ENCODE data around the gene TAF4. TPM values are rescaled to one million over a fixed set of nuclear protein-coding genes. Genes with fewer than 3 reads are reported as not detected.

TAF4 gene
- total and polyA plus RNA-seq, 2 donors (not counting 3 experiments of a cell fraction or from before 2014, with no cell fraction given), result 6.1 to 19.5 TPM

GRCh38 chr20:61926253-61926613, 139.4 kb downstream of the TAF4 start:
- Histone ChIP-seq H3K27me3 (ENCODE audit: control insufficient read depth in 2 of 2, insufficient read depth in 2 of 2, low read length in 2 of 2) (no peaks in the 10 kb centered on the region), H3K4me1 (ENCODE audit: control insufficient read depth, extremely low read depth, insufficient read depth, low read length) (no peaks in the 10 kb centered on the region), H3K36me3 (ENCODE audit: control insufficient read depth in 2 of 2, extremely low read depth in 1 of 2, insufficient read depth in 2 of 2, low read length in 2 of 2) (no peaks in the 10 kb centered on the region), H3K9ac (replicated peaks; ENCODE audit: extremely low read depth, insufficient read depth, low read length) (no peak overlapping the region), H4K20me1 (replicated peaks; ENCODE audit: control insufficient read depth, extremely low read depth, insufficient read depth, low read length) (no peaks in the 10 kb centered on the region), H2AFZ (ENCODE audit: low read depth, low read length) (no peak overlapping the region), H3K27ac (ENCODE audit: insufficient read depth, low read depth, low read length) (no peak overlapping the region), H3K4me3 (replicated peaks in 1 of 3; ENCODE audit: insufficient read depth in 1 of 3, low read depth in 1 of 3, low read length in 3 of 3) (no peak overlapping the region), H3K4me2 (ENCODE audit: insufficient read depth, low read length) (no peak overlapping the region), H3K9me3 (replicated peaks; ENCODE audit: control insufficient read depth, insufficient read depth, low read length) (no peaks in the 10 kb centered on the region), H3K9me1 (replicated peaks; ENCODE audit: control insufficient read depth, extremely low read depth, insufficient read depth, low read length) (no peaks in the 10 kb centered on the region), H3K79me2 (ENCODE audit: control insufficient read depth, insufficient read depth, low read length) (no peaks in the 10 kb centered on the region)
- no TSS peak for BruUV-seq (replicated peaks)
- TF ChIP-seq MYC (IDR thresholded peaks at IDR 0.05; ENCODE audit: low read depth, low read length) (no peak), GATA2 (IDR thresholded peaks at IDR 0.05; ENCODE audit: insufficient read depth, insufficient read length, low read depth, low read length) (no peak), POLR2AphosphoS5 (IDR thresholded peaks at IDR 0.05; ENCODE audit: insufficient read depth, low read depth, low read length) (no peak), JUN (IDR thresholded peaks at IDR 0.05; ENCODE audit: borderline replicate concordance, insufficient read depth, insufficient read length, low read depth) (no peak), EZH2 (IDR thresholded peaks at IDR 0.05; ENCODE audit: borderline replicate concordance, low read depth, low read length, severe bottlenecking) (no peak)
- TF ChIP-seq, protein P1, sequence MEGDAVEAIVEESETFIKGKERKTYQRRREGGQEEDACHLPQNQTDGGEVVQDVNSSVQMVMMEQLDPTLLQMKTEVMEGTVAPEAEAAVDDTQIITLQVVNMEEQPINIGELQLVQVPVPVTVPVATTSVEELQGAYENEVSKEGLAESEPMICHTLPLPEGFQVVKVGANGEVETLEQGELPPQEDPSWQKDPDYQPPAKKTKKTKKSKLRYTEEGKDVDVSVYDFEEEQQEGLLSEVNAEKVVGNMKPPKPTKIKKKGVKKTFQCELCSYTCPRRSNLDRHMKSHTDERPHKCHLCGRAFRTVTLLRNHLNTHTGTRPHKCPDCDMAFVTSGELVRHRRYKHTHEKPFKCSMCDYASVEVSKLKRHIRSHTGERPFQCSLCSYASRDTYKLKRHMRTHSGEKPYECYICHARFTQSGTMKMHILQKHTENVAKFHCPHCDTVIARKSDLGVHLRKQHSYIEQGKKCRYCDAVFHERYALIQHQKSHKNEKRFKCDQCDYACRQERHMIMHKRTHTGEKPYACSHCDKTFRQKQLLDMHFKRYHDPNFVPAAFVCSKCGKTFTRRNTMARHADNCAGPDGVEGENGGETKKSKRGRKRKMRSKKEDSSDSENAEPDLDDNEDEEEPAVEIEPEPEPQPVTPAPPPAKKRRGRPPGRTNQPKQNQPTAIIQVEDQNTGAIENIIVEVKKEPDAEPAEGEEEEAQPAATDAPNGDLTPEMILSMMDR (IDR thresholded peaks at IDR 0.05; ENCODE audit: extremely low read depth in 1 of 2, insufficient read depth in 1 of 2, low read depth in 1 of 2, low read length in 2 of 2), result no peak
- DNase-seq (ENCODE audit: low read depth, low spot score) (no peak), FAIRE-seq (no peak)
- ChIA-PET POLR2A (no interaction called here), CTCF (no interaction called here)
- intact Hi-C loops (cut with micrococcal nuclease) (no loop called here), dilution Hi-C loops (cut with MboI; ENCODE audit: extremely low pct_ligation_motif_present, low sequenced_read_pairs) (no loop called here)

Measured in endothelial cell of umbilical vein (primary cell).